Muscle layer of colon (tissue), 2 donors: ENCODE measurements around the gene NKX1-2.
A peak's percentile ranks its signal among the peaks of the same experiment; 100 is the strongest.

Experiments used
- H3K27ac ChIP-seq: one replicate; pipeline ENCODE4 v1.7.0; 2013; ENCODE audit warnings: low read depth, mild to moderate bottlenecking, low read length, moderate library complexity
- H3K27me3 ChIP-seq, 2 donors: one replicate each; pipeline ENCODE4 v1.7.0; 2013; ENCODE audit warnings: low read length in 2 of 2, mild to moderate bottlenecking in 2 of 2; ENCODE audit not compliant: insufficient read depth in 2 of 2, control insufficient read depth in 1 of 2
- H3K36me3 ChIP-seq: one replicate; pipeline ENCODE4 v1.7.0; 2013; ENCODE audit warnings: mild to moderate bottlenecking, low read length; ENCODE audit not compliant: insufficient read depth
- H3K4me1 ChIP-seq: one replicate; pipeline ENCODE4 v1.7.0; 2013; ENCODE audit warnings: mild to moderate bottlenecking, low read length; ENCODE audit not compliant: insufficient read depth
- H3K4me3 ChIP-seq, 2 donors: one replicate each; pipeline ENCODE4 v1.7.0; 2013; ENCODE audit warnings: low read length in 2 of 2, low read depth in 1 of 2, mild to moderate bottlenecking in 1 of 2, moderate library complexity in 1 of 2
- H3K9ac ChIP-seq: one replicate; pipeline ENCODE4 v1.7.0; 2013; ENCODE audit warnings: low read length
- H3K9me3 ChIP-seq: one replicate; pipeline ENCODE4 v1.7.0; 2013; ENCODE audit warnings: mild to moderate bottlenecking, low read length
- donor health status: abdominal sarcoma.
- donor health status: Adenocarcinoma of cecum.

NKX1-2 gene

GRCh38 chr10:124473070-124473469, 23.2 kb upstream of the NKX1-2 start:
- no peak overlapping the region for H3K4me3 ChIP-seq
- H3K9ac ChIP-seq: no peak overlapping the region
- no peaks in the 10 kb centered on the region for H3K9me3 ChIP-seq
- H3K27ac ChIP-seq: no peak overlapping the region
- no peaks in the 10 kb centered on the region for H3K36me3 ChIP-seq
- peaks cover 10% of the 10 kb centered on the region for H3K4me1 ChIP-seq
- no peaks in the 10 kb centered on the region for H3K27me3 ChIP-seq

- no peaks in the 10 kb centered on the region for H3K36me3 ChIP-seq
- no peak overlapping the region for H3K4me3 ChIP-seq
- H3K9ac ChIP-seq: no peak overlapping the region
- H3K27ac ChIP-seq: no peak overlapping the region
- no peaks in the 10 kb centered on the region for H3K9me3 ChIP-seq
- no peaks in the 10 kb centered on the region for H3K27me3 ChIP-seq
- peaks cover 17% of the 10 kb centered on the region for H3K4me1 ChIP-seq
These were observed 22.2 kb upstream of the NKX1-2 start for GRCh38 chr10:124472071-124472470.

GRCh38 chr10:124470544-124471434, 21.0 kb upstream of the NKX1-2 start:
- H3K4me3 ChIP-seq: no peak overlapping the region
- no peak overlapping the region for H3K27ac ChIP-seq
- H3K36me3 ChIP-seq: no peaks in the 10 kb centered on the region
- H3K9me3 ChIP-seq: no peaks in the 10 kb centered on the region
- peaks cover 22% of the 10 kb centered on the region for H3K4me1 ChIP-seq
- H3K9ac ChIP-seq: no peak overlapping the region
- H3K27me3 ChIP-seq: no peaks in the 10 kb centered on the region

GRCh38 chr10:124469956-124470484, 20.2 kb upstream of the NKX1-2 start:
- Histone ChIP-seq H3K4me3 (no peak overlapping the region), H3K27ac (no peak overlapping the region), H3K27me3 (no peaks in the 10 kb centered on the region), H3K9ac (no peak overlapping the region), H3K9me3 (no peaks in the 10 kb centered on the region), H3K4me1 (peaks cover 25% of the 10 kb centered on the region), H3K36me3 (no peaks in the 10 kb centered on the region)

GRCh38 chr10:124468624-124469023, 18.8 kb upstream of the NKX1-2 start:
- no peak overlapping the region for H3K27ac ChIP-seq
- no peak overlapping the region for H3K4me3 ChIP-seq
- H3K27me3 ChIP-seq: no peaks in the 10 kb centered on the region
- H3K9ac ChIP-seq: no peak overlapping the region
- H3K9me3 ChIP-seq: no peaks in the 10 kb centered on the region
- no peaks in the 10 kb centered on the region for H3K36me3 ChIP-seq
- peaks cover 25% of the 10 kb centered on the region for H3K4me1 ChIP-seq

GRCh38 chr10:124467165-124467564, 17.3 kb upstream of the NKX1-2 start:
- H3K9me3 ChIP-seq: no peaks in the 10 kb centered on the region
- H3K36me3 ChIP-seq: no peaks in the 10 kb centered on the region
- no peak overlapping the region for H3K9ac ChIP-seq
- H3K4me1 ChIP-seq: peaks cover 25% of the 10 kb centered on the region
- H3K27ac ChIP-seq: no peak overlapping the region
- H3K4me3 ChIP-seq: no peak overlapping the region
- H3K27me3 ChIP-seq: no peaks in the 10 kb centered on the region

- no peak overlapping the region for H3K27ac ChIP-seq
- no peak overlapping the region for H3K4me3 ChIP-seq
These were observed 16.1 kb upstream of the NKX1-2 start for GRCh38 chr10:124465777-124466488.

GRCh38 chr10:124465003-124465776, 15.4 kb upstream of the NKX1-2 start:
- H3K36me3 ChIP-seq: no peaks in the 10 kb centered on the region
- H3K9me3 ChIP-seq: no peaks in the 10 kb centered on the region
- no peak overlapping the region for H3K27ac ChIP-seq
- no peaks in the 10 kb centered on the region for H3K27me3 ChIP-seq
- peaks cover 25% of the 10 kb centered on the region for H3K4me1 ChIP-seq
- no peak overlapping the region for H3K9ac ChIP-seq
- no peak overlapping the region for H3K4me3 ChIP-seq

More at GRCh38 chr10:124465777-124466488, 16.1 kb upstream of the NKX1-2 start:
- peaks cover 25% of the 10 kb centered on the region for H3K4me1 ChIP-seq
- H3K9ac ChIP-seq: no peak overlapping the region
- H3K27me3 ChIP-seq: no peaks in the 10 kb centered on the region
- no peaks in the 10 kb centered on the region for H3K9me3 ChIP-seq
- no peaks in the 10 kb centered on the region for H3K36me3 ChIP-seq

- Histone ChIP-seq H3K36me3 (no peaks in the 10 kb centered on the region), H3K9me3 (no peaks in the 10 kb centered on the region), H3K27ac (no peak overlapping the region), H3K27me3 (no peaks in the 10 kb centered on the region), H3K4me3 (no peak overlapping the region), H3K9ac (no peak overlapping the region), H3K4me1 (peaks cover 25% of the 10 kb centered on the region)
These were observed 14.5 kb upstream of the NKX1-2 start for GRCh38 chr10:124464028-124464965.

GRCh38 chr10:124462348-124462695, 12.5 kb upstream of the NKX1-2 start:
- Histone ChIP-seq H3K27me3 (no peaks in the 10 kb centered on the region), H3K9me3 (no peaks in the 10 kb centered on the region), H3K27ac (peak overlapping the region; percentile 79), H3K4me3 (peak overlapping the region; percentile 40 to 69), H3K9ac (no peak overlapping the region), H3K4me1 (peaks cover 8% of the 10 kb centered on the region), H3K36me3 (no peaks in the 10 kb centered on the region)
